ENCODE measurements around the gene ETV6. TPM values are rescaled to one million over a fixed set of nuclear protein-coding genes. Genes with fewer than 3 reads are reported as not detected.

Gene ETV6
- total RNA-seq, 1 donor from 2014 or later, result 42.0 TPM

GRCh38 chr12:11877869-11878780, 228.7 kb downstream of the ETV6 start:
- DNase-seq (ENCODE audit: low spot score), result no peak

GRCh38 chr12:11879306-11879705, 229.8 kb downstream of the ETV6 start:
- no peak for DNase-seq (ENCODE audit: low spot score)

- DNase-seq (ENCODE audit: low spot score), result no peak
Observed at GRCh38 chr12:11880381-11880780, 230.9 kb downstream of the ETV6 start.

- no peak for DNase-seq (ENCODE audit: low spot score)
Observed at GRCh38 chr12:11881835-11882234, 232.4 kb downstream of the ETV6 start.

- no peak for DNase-seq (ENCODE audit: low spot score)
Observed at GRCh38 chr12:11882301-11883019, 233.0 kb downstream of the ETV6 start.

- DNase-seq (ENCODE audit: low spot score), result no peak
Observed at GRCh38 chr12:11884116-11884515, 234.6 kb downstream of the ETV6 start.

- DNase-seq (ENCODE audit: low spot score), result no peak
Observed at GRCh38 chr12:11884706-11885105, 235.2 kb downstream of the ETV6 start.

GRCh38 chr12:11885261-11886038, 236.0 kb downstream of the ETV6 start:
- DNase-seq (ENCODE audit: low spot score), result no peak

GRCh38 chr12:11886339-11886738, 236.9 kb downstream of the ETV6 start:
- DNase-seq (ENCODE audit: low spot score), result no peak

- DNase-seq (ENCODE audit: low spot score), result no peak
Observed at GRCh38 chr12:11888029-11888428, 238.6 kb downstream of the ETV6 start.

GRCh38 chr12:11891346-11891745, 241.9 kb downstream of the ETV6 start:
- no peak for DNase-seq (ENCODE audit: low spot score)

GRCh38 chr12:11891754-11892386, 242.4 kb downstream of the ETV6 start:
- no peak for DNase-seq (ENCODE audit: low spot score)

GRCh38 chr12:11893998-11894397, 244.5 kb downstream of the ETV6 start:
- DNase-seq (ENCODE audit: low spot score), result no peak

GRCh38 chr12:11894890-11895289, 245.4 kb downstream of the ETV6 start:
- no peak for DNase-seq (ENCODE audit: low spot score)

GRCh38 chr12:11895421-11896078, 246.1 kb downstream of the ETV6 start:
- no peak for DNase-seq (ENCODE audit: low spot score)

GRCh38 chr12:11896417-11896929, 247.0 kb downstream of the ETV6 start:
- DNase-seq (ENCODE audit: low spot score), result no peak

GRCh38 chr12:11897923-11898322, 248.4 kb downstream of the ETV6 start:
- DNase-seq (ENCODE audit: low spot score), result no peak

GRCh38 chr12:11901701-11902524, 252.4 kb downstream of the ETV6 start:
- no peak for DNase-seq (ENCODE audit: low spot score)

GRCh38 chr12:11902525-11902875, 253.0 kb downstream of the ETV6 start:
- no peak for DNase-seq (ENCODE audit: low spot score)

GRCh38 chr12:11904124-11904523, 254.7 kb downstream of the ETV6 start:
- no peak for DNase-seq (ENCODE audit: low spot score)

Measured in mesenteric fat pad (tissue), 1 donor.